ENCODE results near the gene NHSL1. TPM values are rescaled to one million over a fixed set of nuclear protein-coding genes. Genes with fewer than 3 reads are reported as not detected.

The NHSL1 gene
- total RNA-seq, 2 donors from 2014 or later = 2.1 to 10.7 TPM

GRCh38 chr6:138421608-138422007 is 77.7 kb downstream of the NHSL1 start:
- Histone ChIP-seq H3K36me3 (no peaks in the 10 kb centered on the region), H3K27ac (no peak overlapping the region), H3K27me3 (replicated peaks; ENCODE audit: insufficient read depth) (no peaks in the 10 kb centered on the region), H3K4me1 (replicated peaks) (no peaks in the 10 kb centered on the region), H3K9me3 (no peaks in the 10 kb centered on the region), H3K4me3 (no peak overlapping the region)
- TF ChIP-seq, protein P1, sequence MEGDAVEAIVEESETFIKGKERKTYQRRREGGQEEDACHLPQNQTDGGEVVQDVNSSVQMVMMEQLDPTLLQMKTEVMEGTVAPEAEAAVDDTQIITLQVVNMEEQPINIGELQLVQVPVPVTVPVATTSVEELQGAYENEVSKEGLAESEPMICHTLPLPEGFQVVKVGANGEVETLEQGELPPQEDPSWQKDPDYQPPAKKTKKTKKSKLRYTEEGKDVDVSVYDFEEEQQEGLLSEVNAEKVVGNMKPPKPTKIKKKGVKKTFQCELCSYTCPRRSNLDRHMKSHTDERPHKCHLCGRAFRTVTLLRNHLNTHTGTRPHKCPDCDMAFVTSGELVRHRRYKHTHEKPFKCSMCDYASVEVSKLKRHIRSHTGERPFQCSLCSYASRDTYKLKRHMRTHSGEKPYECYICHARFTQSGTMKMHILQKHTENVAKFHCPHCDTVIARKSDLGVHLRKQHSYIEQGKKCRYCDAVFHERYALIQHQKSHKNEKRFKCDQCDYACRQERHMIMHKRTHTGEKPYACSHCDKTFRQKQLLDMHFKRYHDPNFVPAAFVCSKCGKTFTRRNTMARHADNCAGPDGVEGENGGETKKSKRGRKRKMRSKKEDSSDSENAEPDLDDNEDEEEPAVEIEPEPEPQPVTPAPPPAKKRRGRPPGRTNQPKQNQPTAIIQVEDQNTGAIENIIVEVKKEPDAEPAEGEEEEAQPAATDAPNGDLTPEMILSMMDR (IDR thresholded peaks at IDR 0.05) = no peak
- TF ChIP-seq POLR2A (IDR thresholded peaks at IDR 0.05) = no peak
- TF ChIP-seq POLR2AphosphoS5 (IDR thresholded peaks at IDR 0.05) = no peak
- intact Hi-C loops (cut with DNase I) = loop anchor here (10.0 kb wide), 2 partner anchors 163 to 343 kb away; no protein-coding TSS in a partner anchor
- 97% methylated on average over 10 of the region's 10 CpGs for WGBS
- DNase-seq (ENCODE audit: low spot score) = no peak

- intact Hi-C loops (cut with DNase I) = loop anchor here (10.0 kb wide), 2 partner anchors 164 to 344 kb away; no protein-coding TSS in a partner anchor
Observed at GRCh38 chr6:138421089-138421488, 78.2 kb downstream of the NHSL1 start.

GRCh38 chr6:138420356-138420755 is 78.9 kb downstream of the NHSL1 start:
- Histone ChIP-seq H3K9me3 (no peaks in the 10 kb centered on the region), H3K27ac (no peak overlapping the region), H3K36me3 (no peaks in the 10 kb centered on the region), H3K4me3 (no peak overlapping the region), H3K27me3 (replicated peaks; ENCODE audit: insufficient read depth) (no peaks in the 10 kb centered on the region), H3K4me1 (replicated peaks) (no peaks in the 10 kb centered on the region)
- intact Hi-C loops (cut with DNase I) = loop anchor here (10.0 kb wide), 2 partner anchors 164 to 344 kb away; no protein-coding TSS in a partner anchor
- TF ChIP-seq POLR2A (IDR thresholded peaks at IDR 0.05) = no peak
- TF ChIP-seq POLR2AphosphoS5 (IDR thresholded peaks at IDR 0.05) = no peak
- TF ChIP-seq, protein P1 (IDR thresholded peaks at IDR 0.05) = no peak
- 98% methylated on average over 4 of the region's 4 CpGs for WGBS
- DNase-seq (ENCODE audit: low spot score) = no peak

More at GRCh38 chr6:138421089-138421488, 78.2 kb downstream of the NHSL1 start:
- TF ChIP-seq, protein P1 (IDR thresholded peaks at IDR 0.05) = no peak
- TF ChIP-seq POLR2A (IDR thresholded peaks at IDR 0.05) = no peak
- no peak for TF ChIP-seq POLR2AphosphoS5 (IDR thresholded peaks at IDR 0.05)
- Histone ChIP-seq H3K4me1 (replicated peaks) (no peaks in the 10 kb centered on the region), H3K4me3 (no peak overlapping the region), H3K36me3 (no peaks in the 10 kb centered on the region), H3K27me3 (replicated peaks; ENCODE audit: insufficient read depth) (no peaks in the 10 kb centered on the region), H3K27ac (no peak overlapping the region), H3K9me3 (no peaks in the 10 kb centered on the region)
- WGBS = 71% methylated on average over 6 of the region's 6 CpGs
- no peak for DNase-seq (ENCODE audit: low spot score)

- Histone ChIP-seq H3K9me3 (no peaks in the 10 kb centered on the region), H3K36me3 (no peaks in the 10 kb centered on the region), H3K4me3 (no peak overlapping the region), H3K4me1 (replicated peaks) (no peaks in the 10 kb centered on the region), H3K27ac (no peak overlapping the region), H3K27me3 (replicated peaks; ENCODE audit: insufficient read depth) (no peaks in the 10 kb centered on the region)
- intact Hi-C loops (cut with DNase I) = loop anchor here (10.0 kb wide), 2 partner anchors 165 to 345 kb away; no protein-coding TSS in a partner anchor
- TF ChIP-seq POLR2AphosphoS5 (IDR thresholded peaks at IDR 0.05) = no peak
- TF ChIP-seq POLR2A (IDR thresholded peaks at IDR 0.05) = no peak
- TF ChIP-seq, protein P1 (IDR thresholded peaks at IDR 0.05) = no peak
- WGBS = 98% methylated on average over 3 of the region's 3 CpGs
- DNase-seq (ENCODE audit: low spot score) = no peak
Observed at GRCh38 chr6:138419766-138420165, 79.5 kb downstream of the NHSL1 start.

DNA sequence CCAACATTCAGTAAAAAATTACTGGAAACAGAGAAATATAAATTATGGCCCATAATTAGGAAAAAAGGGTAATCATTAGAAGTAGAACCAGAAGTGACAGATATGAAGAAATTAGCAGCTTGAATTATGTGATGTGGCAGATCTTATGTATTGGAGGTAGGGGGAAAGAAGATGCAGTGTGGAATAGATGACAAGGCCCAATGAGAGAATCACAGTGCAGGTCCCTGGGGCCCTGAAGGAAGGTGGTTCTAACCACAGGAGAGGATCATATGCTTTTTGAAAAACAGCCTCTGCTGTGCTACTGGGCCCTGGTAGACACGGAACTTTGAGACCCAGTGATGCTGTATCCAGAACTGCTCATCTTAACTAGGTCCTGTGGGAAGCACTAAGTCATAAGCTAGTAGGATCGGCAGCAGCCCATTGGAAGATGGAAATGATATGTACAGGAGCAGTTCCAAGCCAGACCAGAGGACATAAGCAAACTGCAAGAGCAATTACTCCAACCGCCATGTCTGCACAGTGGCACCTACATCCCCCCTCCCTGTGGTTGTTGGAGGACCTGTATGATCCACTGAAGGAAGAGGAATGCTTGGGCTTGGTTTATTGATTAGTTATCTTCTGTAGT is 81.1 kb downstream of the NHSL1 start:
- no peaks in the 10 kb centered on the region for H3K27me3 ChIP-seq (replicated peaks; ENCODE audit: insufficient read depth)
- H3K27ac ChIP-seq = no peak overlapping the region
- H3K4me1 ChIP-seq (replicated peaks) = no peaks in the 10 kb centered on the region
- H3K36me3 ChIP-seq = no peaks in the 10 kb centered on the region
- intact Hi-C loops (cut with DNase I) = no loop called here
- H3K4me3 ChIP-seq = no peak overlapping the region
- TF ChIP-seq, protein P1 (IDR thresholded peaks at IDR 0.05) = no peak
- TF ChIP-seq POLR2A (IDR thresholded peaks at IDR 0.05) = no peak
- TF ChIP-seq POLR2AphosphoS5 (IDR thresholded peaks at IDR 0.05) = no peak
- no peak for DNase-seq (ENCODE audit: low spot score)
- H3K9me3 ChIP-seq = no peaks in the 10 kb centered on the region
- 94% methylated on average over 3 of the region's 3 CpGs for WGBS

All from prostate gland (tissue), 2 donors.